K562 (cell line): ENCODE data around the gene HHATL. TPM values are rescaled to one million over a fixed set of nuclear protein-coding genes. Genes with fewer than 3 reads are reported as not detected.
A peak's percentile ranks its signal among the peaks of the same experiment; 100 is the strongest.

Experiments
- BHLHE40 ChIP-seq: IDR thresholded peaks from 2 replicates; pipeline ENCODE4 v1.6.1; 2011; ENCODE audit warnings: low read length, improper control_type of control experiment
- CCAR2 ChIP-seq: fragments of 200-400 bp; formaldehyde crosslinking; IDR thresholded peaks from 2 replicates; pipeline ENCODE4 v1.6.1; 2017; ENCODE audit warnings: mild to moderate bottlenecking, low read depth, low read length
- DPF2 ChIP-seq: fragments of 450-650 bp; IDR thresholded peaks from 2 replicates; pipeline ENCODE4 v1.6.1; 2016
- ELF2 ChIP-seq: fragments of 250-450 bp; sonication (Bioruptor Pico); IDR thresholded peaks from 2 replicates; pipeline ENCODE4 v1.5.0; 2021; ENCODE audit warnings: mild to moderate bottlenecking
- ETS2 ChIP-seq: IDR thresholded peaks from 2 replicates; pipeline ENCODE4 v1.6.1; 2016; ENCODE audit warnings: borderline replicate concordance, missing genetic modification characterization, mild to moderate bottlenecking, moderate library complexity, missing compliant biosample characterization; ENCODE audit not compliant: poor library complexity, severe bottlenecking
- FOSL1 ChIP-seq: fragments of 200-800 bp; sonication (Bioruptor generic); conservative IDR thresholded peaks from 2 replicates; pipeline ENCODE4 v1.6.1; 2016; ENCODE audit warnings: missing genetic modification characterization, missing compliant biosample characterization
- FUS ChIP-seq: fragments of 200-400 bp; formaldehyde crosslinking; optimal IDR thresholded peaks from 2 replicates; pipeline ENCODE3; 2017; ENCODE audit warnings: low read depth, low read length
- HDAC3 ChIP-seq: fragments of 450-650 bp; IDR thresholded peaks from 2 replicates; pipeline ENCODE4 v1.6.1; 2018; ENCODE audit warnings: borderline replicate concordance, mild to moderate bottlenecking, moderate library complexity; ENCODE audit not compliant: partially characterized antibody
- JUN ChIP-seq, 2 experiments: sonication (generic) in 1 of 2; formaldehyde crosslinking in 1 of 2; IDR thresholded peaks; 2 replicates each; pipeline versions ENCODE4 v1.6.1 to v1.8.0; 2012 to 2022; ENCODE audit warnings: borderline replicate concordance in 2 of 2, mild to moderate bottlenecking in 2 of 2, improper control_type of control experiment in 1 of 2, low read depth in 1 of 2, low read length in 1 of 2, missing genetic modification reagents in 1 of 2
- JUND ChIP-seq, 2 experiments: IDR thresholded peaks; 2 replicates in 1 of 2; 3 replicates in 1 of 2; pipeline ENCODE4 v1.6.1; 2011; ENCODE audit warnings: borderline replicate concordance in 2 of 2, low read depth in 2 of 2, low read length in 2 of 2, improper control_type of control experiment in 1 of 2, missing biosample characterization in 1 of 2, missing genetic modification characterization in 1 of 2, missing genetic modification reagents in 1 of 2
- MAFK ChIP-seq: IDR thresholded peaks from 2 replicates; pipeline ENCODE4 v1.6.1; 2011; ENCODE audit warnings: low read length, improper control_type of control experiment
- MEIS2 ChIP-seq: fragments of 450-650 bp; IDR thresholded peaks from 2 replicates; pipeline ENCODE4 v1.6.1; 2014; ENCODE audit warnings: mild to moderate bottlenecking; ENCODE audit not compliant: partially characterized antibody
- NBN ChIP-seq: fragments of 450-650 bp; IDR thresholded peaks from 2 replicates; pipeline ENCODE4 v1.6.1; 2016; ENCODE audit warnings: low read depth, mild to moderate bottlenecking
- NCOA1 ChIP-seq: fragments of 450-650 bp; IDR thresholded peaks from 2 replicates; pipeline ENCODE4 v1.6.1; 2016; ENCODE audit warnings: low read depth
- NCOA2 ChIP-seq, 2 experiments: fragments of 450-650 bp; IDR thresholded peaks; 2 replicates each; pipeline ENCODE4 v1.6.1; 2018; ENCODE audit warnings: mild to moderate bottlenecking in 2 of 2, moderate library complexity in 1 of 2; ENCODE audit not compliant: partially characterized antibody in 2 of 2
- NONO ChIP-seq, 2 experiments: fragments of 200-400 bp in 1 of 2; fragments of 450-650 bp in 1 of 2; formaldehyde crosslinking in 1 of 2; IDR thresholded peaks; 2 replicates each; pipeline ENCODE4 v1.6.1; 2017; ENCODE audit warnings: low read depth in 2 of 2, mild to moderate bottlenecking in 2 of 2, moderate library complexity in 2 of 2, low read length in 1 of 2
- PHF8 ChIP-seq: fragments of 200-600 bp; sonication (generic); IDR thresholded peaks from 2 replicates; pipeline ENCODE4 v1.6.1; 2012; ENCODE audit warnings: mixed run types, mild to moderate bottlenecking, inconsistent platforms, low read length, moderate library complexity, borderline replicate concordance
- POLR2AphosphoS2 ChIP-seq: IDR thresholded peaks from 2 replicates; pipeline ENCODE4 v1.6.1; 2012; ENCODE audit warnings: low read length, improper control_type of control experiment
- SAFB ChIP-seq: fragments of 200-400 bp; formaldehyde crosslinking; IDR thresholded peaks from 2 replicates; pipeline ENCODE4 v1.6.1; 2017; ENCODE audit warnings: low read depth, low read length, borderline replicate concordance
- STAT5B ChIP-seq: fragments of 250-450 bp; sonication (Bioruptor Pico); IDR thresholded peaks from 2 replicates; pipeline ENCODE4 v1.8.0; 2021; ENCODE audit warnings: mild to moderate bottlenecking, inconsistent platforms
- ZBTB8A ChIP-seq: fragments of 450-650 bp; IDR thresholded peaks from 2 replicates; pipeline ENCODE4 v1.6.1; 2018; ENCODE audit warnings: mild to moderate bottlenecking, moderate library complexity; ENCODE audit not compliant: partially characterized antibody
- ZNF23 ChIP-seq: fragments of 250-450 bp; sonication (Bioruptor Pico); IDR thresholded peaks from 2 replicates; pipeline ENCODE4 v1.4.0; 2020; ENCODE audit warnings: mild to moderate bottlenecking
- polyA plus RNA-seq, 8 experiments: library from polyadenylated mRNA; depleted of rRNA in 4 of 8; stranded (reverse) in 5 of 8; unstranded in 3 of 8; fragments of >200 nt; fragmentation: Nextera tagmentation in 2 of 8; fragmentation: Illumina TruSeq in 1 of 8; extraction: Ambion mirVana in 2 of 8; extraction: Trizol in 1 of 8; gene quantifications; 2 replicates each; pipeline versions ENCODE4 v1.2.1 to v1.2.3, GENCODE V29; 2011 to 2014; ENCODE audit warnings: inconsistent platforms in 1 of 8, missing spikeins in 1 of 8
- total RNA-seq, 7 experiments: library from RNA; depleted of rRNA in 6 of 7; stranded (reverse); fragments of >200 nt in 6 of 7; fragmentation: Illumina TruSeq in 2 of 7; extraction: Trizol in 2 of 7; gene quantifications; 2 replicates each; pipeline versions ENCODE4 v1.2.1 to v1.2.3, GENCODE V29; 2011 to 2021; ENCODE audit warnings: low replicate concordance in 1 of 7
- TF ChIP-seq, protein P1 (sequence below): fragments of 450-650 bp; IDR thresholded peaks from 2 replicates; pipeline ENCODE4 v1.6.1; 2016
- TF ChIP-seq, protein P2 (sequence below): sonication (generic); formaldehyde crosslinking; IDR thresholded peaks from 2 replicates; pipeline ENCODE4 v1.8.1; 2023; ENCODE audit warnings: mild to moderate bottlenecking, missing genetic modification reagents
- TF ChIP-seq, protein P3 (sequence below), 2 experiments: fragments of 450-650 bp in 1 of 2; sonication (generic) in 1 of 2; formaldehyde crosslinking in 1 of 2; IDR thresholded peaks in 1 of 2; conservative IDR thresholded peaks in 1 of 2; 2 replicates each; pipeline versions ENCODE4 v1.6.1 to v1.8.1; 2016 to 2023; ENCODE audit warnings: mild to moderate bottlenecking in 2 of 2, moderate library complexity in 2 of 2, inconsistent platforms in 1 of 2, missing genetic modification reagents in 1 of 2

HHATL gene
- total and polyA plus RNA-seq, 9 of the 15 experiments (the other 6 are each of a cell fraction or from before 2014, with no cell fraction given): not detected

DNA sequence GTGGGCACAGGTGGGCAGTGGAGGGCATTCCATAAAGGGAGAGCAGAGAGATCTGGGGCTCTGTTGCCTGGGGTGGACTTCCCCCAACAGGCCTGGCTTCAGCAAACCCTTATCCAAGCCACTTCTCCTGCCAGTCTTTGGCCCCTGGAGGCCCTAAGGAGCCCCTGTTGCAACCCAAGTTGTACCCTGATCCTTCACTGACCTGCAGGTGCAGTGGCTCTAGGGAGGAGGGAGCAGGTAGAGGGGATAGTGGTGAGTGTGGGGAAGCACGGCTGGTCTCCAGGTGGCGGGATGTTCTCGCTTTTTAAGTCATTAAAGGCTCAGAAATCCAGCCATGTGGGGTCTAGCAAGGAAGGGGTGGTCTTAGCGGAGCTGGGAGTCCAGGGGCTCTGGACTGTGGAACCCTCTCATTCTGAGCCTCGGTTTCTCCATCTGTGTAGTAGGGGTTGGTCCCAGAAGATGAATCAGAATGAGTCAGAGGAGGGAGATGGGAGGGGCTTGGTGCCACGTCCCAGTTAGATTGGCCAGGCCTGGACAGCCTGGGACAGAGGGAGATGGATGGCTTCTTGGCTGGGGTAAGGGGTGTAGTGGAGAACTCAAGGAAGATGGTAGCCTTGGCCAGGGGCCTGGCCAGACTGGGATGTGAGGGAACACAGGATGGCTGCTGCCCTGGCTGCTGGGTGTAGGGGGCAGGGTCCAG lies 46.5 kb downstream of the HHATL start (continued):
- TF ChIP-seq CCAR2 (no peak), NBN (no peak), PHF8 (no peak), ETS2 (tag) (no peak), NCOA1 (no peak), ZNF23 (no peak), ZBTB8A (no peak), NONO (IDR thresholded peaks at IDR 0.05; ENCODE audit: low read depth in 2 of 2, low read length in 1 of 2) (no peak), FOSL1 (peak; percentile 89), JUN (IDR thresholded peaks at IDR 0.05; ENCODE audit: borderline replicate concordance, low read depth, low read length) (peak; percentile 63; the same call in 1 of the 2 replicates), JUN (CRISPR knock-in tag; IDR thresholded peaks at IDR 0.05; ENCODE audit: borderline replicate concordance) (no peak), STAT5B (no peak), JUND (IDR thresholded peaks at IDR 0.05; ENCODE audit: borderline replicate concordance, low read depth, low read length) (peak; percentile 60; the same call in 1 of the 2 replicates), JUND (tag; IDR thresholded peaks at IDR 0.05; ENCODE audit: borderline replicate concordance, low read depth, low read length) (no peak), SAFB (no peak), POLR2AphosphoS2 (no peak), ELF2 (no peak), MAFK (no peak), FUS (no peak), NCOA2 (IDR thresholded peaks at IDR 0.05; ENCODE audit: partially characterized antibody in 2 of 2) (no peak), MEIS2 (peak; percentile 79), HDAC3 (no peak), DPF2 (0 out of 2 replicates have a peak, but pooled peaks have one; percentile 16), BHLHE40 (no peak)
- TF ChIP-seq, protein P1, sequence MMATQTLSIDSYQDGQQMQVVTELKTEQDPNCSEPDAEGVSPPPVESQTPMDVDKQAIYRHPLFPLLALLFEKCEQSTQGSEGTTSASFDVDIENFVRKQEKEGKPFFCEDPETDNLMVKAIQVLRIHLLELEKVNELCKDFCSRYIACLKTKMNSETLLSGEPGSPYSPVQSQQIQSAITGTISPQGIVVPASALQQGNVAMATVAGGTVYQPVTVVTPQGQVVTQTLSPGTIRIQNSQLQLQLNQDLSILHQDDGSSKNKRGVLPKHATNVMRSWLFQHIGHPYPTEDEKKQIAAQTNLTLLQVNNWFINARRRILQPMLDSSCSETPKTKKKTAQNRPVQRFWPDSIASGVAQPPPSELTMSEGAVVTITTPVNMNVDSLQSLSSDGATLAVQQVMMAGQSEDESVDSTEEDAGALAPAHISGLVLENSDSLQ: peak; percentile 66
- TF ChIP-seq, protein P2, sequence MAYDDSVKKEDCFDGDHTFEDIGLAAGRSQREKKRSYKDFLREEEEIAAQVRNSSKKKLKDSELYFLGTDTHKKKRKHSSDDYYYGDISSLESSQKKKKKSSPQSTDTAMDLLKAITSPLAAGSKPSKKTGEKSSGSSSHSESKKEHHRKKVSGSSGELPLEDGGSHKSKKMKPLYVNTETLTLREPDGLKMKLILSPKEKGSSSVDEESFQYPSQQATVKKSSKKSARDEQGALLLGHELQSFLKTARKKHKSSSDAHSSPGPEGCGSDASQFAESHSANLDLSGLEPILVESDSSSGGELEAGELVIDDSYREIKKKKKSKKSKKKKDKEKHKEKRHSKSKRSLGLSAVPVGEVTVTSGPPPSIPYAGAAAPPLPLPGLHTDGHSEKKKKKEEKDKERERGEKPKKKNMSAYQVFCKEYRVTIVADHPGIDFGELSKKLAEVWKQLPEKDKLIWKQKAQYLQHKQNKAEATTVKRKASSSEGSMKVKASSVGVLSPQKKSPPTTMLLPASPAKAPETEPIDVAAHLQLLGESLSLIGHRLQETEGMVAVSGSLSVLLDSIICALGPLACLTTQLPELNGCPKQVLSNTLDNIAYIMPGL: no peak
- TF ChIP-seq, protein P3, sequence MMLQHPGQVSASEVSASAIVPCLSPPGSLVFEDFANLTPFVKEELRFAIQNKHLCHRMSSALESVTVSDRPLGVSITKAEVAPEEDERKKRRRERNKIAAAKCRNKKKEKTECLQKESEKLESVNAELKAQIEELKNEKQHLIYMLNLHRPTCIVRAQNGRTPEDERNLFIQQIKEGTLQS (IDR thresholded peaks at IDR 0.05): peak; percentile 70
- TF ChIP-seq, protein P3 (CRISPR knock-in tag; conservative IDR thresholded peaks at IDR 0.05): no peak
